H1 (cell line): Measurements from ENCODE around the gene UBXN1. TPM values are rescaled to one million over a fixed set of nuclear protein-coding genes. Genes with fewer than 3 reads are reported as not detected.
"Not testable (repeated sequence)": the region's sequence is repeated elsewhere in the genome, so short reads cannot be mapped to it uniquely, and the experiment has no call there.

ENCODE experiments used
- CTCF ChIA-PET: fragments of 300-600 bp; sonication (Branson Sonifier 250); formaldehyde crosslinking; loops from one replicate; lab custom pipeline; 2021; ENCODE audit not compliant: partially characterized antibody; lab: Charles Lee
- POLR2A ChIA-PET: fragments of 300-600 bp; sonication (Branson Sonifier 250); formaldehyde crosslinking; loops from one replicate; lab custom pipeline; 2021; ENCODE audit warnings: inconsistent platforms; ENCODE audit not compliant: partially characterized antibody; lab: Charles Lee
- DNase-seq, 2 experiments: peaks; one replicate each; pipeline versions ENCODE4 v3.0.0 to v3.0.0-alpha.2; 2010 to 2022; ENCODE audit warnings: low spot score in 2 of 2, low read depth in 1 of 2, mixed read lengths in 1 of 2
- FAIRE-seq: peaks from 2 replicates; lab custom pipeline; 2011; peaks lifted over from hg19 to GRCh38; lab: Jason Lieb, UNC
- H2AFZ ChIP-seq: 2 replicates; pipeline ENCODE4 v1.8.1; 2012; ENCODE audit warnings: low read length, inconsistent platforms
- H2AK5ac ChIP-seq: 2 replicates; pipeline ENCODE4 v1.6.1; 2013; ENCODE audit warnings: low read depth, low read length
- H2BK120ac ChIP-seq: replicated peaks from 2 replicates; pipeline ENCODE3; 2013; ENCODE audit warnings: low read depth, low read length, inconsistent platforms
- H2BK12ac ChIP-seq: 2 replicates; pipeline ENCODE4 v1.6.1; 2013; ENCODE audit warnings: low read depth, low read length
- H2BK15ac ChIP-seq: 2 replicates; pipeline ENCODE4 v1.6.1; 2013; ENCODE audit warnings: low read length
- H2BK20ac ChIP-seq: 2 replicates; pipeline ENCODE4 v1.6.1; 2013; ENCODE audit warnings: low read length
- H2BK5ac ChIP-seq: 2 replicates; pipeline ENCODE4 v1.6.1; 2013; ENCODE audit warnings: low read depth, low read length
- H3K14ac ChIP-seq: 2 replicates; pipeline ENCODE4 v1.6.1; 2013; ENCODE audit warnings: inconsistent platforms; ENCODE audit not compliant: insufficient read length
- H3K18ac ChIP-seq: 2 replicates; pipeline ENCODE4 v1.6.1; 2013; ENCODE audit warnings: low read length; ENCODE audit errors: extremely low read depth
- H3K23ac ChIP-seq: 2 replicates; pipeline ENCODE4 v1.6.1; 2013; ENCODE audit warnings: inconsistent platforms; ENCODE audit not compliant: insufficient read length
- H3K23me2 ChIP-seq: 2 replicates; pipeline ENCODE4 v1.6.1; 2013; ENCODE audit warnings: low read depth, low read length
- H3K27ac ChIP-seq: 2 replicates; pipeline ENCODE4 v1.6.1; 2011; ENCODE audit warnings: low read depth, low read length, inconsistent platforms
- H3K27me3 ChIP-seq, 4 experiments: replicated peaks in 1 of 4; 1 replicate in 1 of 4; 2 replicates in 3 of 4; pipeline versions ENCODE4 v1.6.1 to v1.8.1; 2011 to 2013; ENCODE audit warnings: low read length in 3 of 4, mild to moderate bottlenecking in 3 of 4, inconsistent platforms in 2 of 4, mixed read lengths in 2 of 4, moderate library complexity in 1 of 4; ENCODE audit not compliant: control insufficient read depth in 3 of 4, insufficient read depth in 3 of 4; ENCODE audit errors: extremely low read depth in 1 of 4
- H3K36me3 ChIP-seq, 4 experiments: 2 replicates each; pipeline versions ENCODE4 v1.6.1 to v1.8.1; 2011 to 2013; ENCODE audit warnings: mild to moderate bottlenecking in 4 of 4, low read length in 3 of 4, moderate library complexity in 2 of 4, control low read depth in 1 of 4, inconsistent platforms in 1 of 4; ENCODE audit not compliant: insufficient read depth in 4 of 4, control insufficient read depth in 2 of 4
- H3K4ac ChIP-seq: replicated peaks from 2 replicates; pipeline ENCODE3; 2013; ENCODE audit warnings: low read length, low read depth, mixed read lengths, inconsistent platforms; ENCODE audit not compliant: insufficient read length
- H3K4me1 ChIP-seq, 4 experiments: replicated peaks in 1 of 4; 1 replicate in 1 of 4; 2 replicates in 3 of 4; pipeline versions ENCODE4 v1.6.1 to v1.8.1; 2011 to 2013; ENCODE audit warnings: low read length in 3 of 4, inconsistent platforms in 2 of 4, mixed read lengths in 1 of 4; ENCODE audit not compliant: insufficient read depth in 4 of 4, control insufficient read depth in 3 of 4
- H3K4me2 ChIP-seq, 2 experiments: 2 replicates each; pipeline versions ENCODE4 v1.6.1 to v1.8.1; 2011 to 2013; ENCODE audit warnings: low read depth in 2 of 2, low read length in 2 of 2, control low read depth in 1 of 2, inconsistent platforms in 1 of 2, mild to moderate bottlenecking in 1 of 2; ENCODE audit not compliant: insufficient read depth in 1 of 2
- H3K4me3 ChIP-seq, 4 experiments: fragments of 200-600, 300-600 bp in 1 of 4; sonication (generic), shearing (Covaris generic), sonication (Bioruptor Twin) in 1 of 4; 2 replicates each; pipeline versions ENCODE4 v1.5.1 to v1.8.1; 2011 to 2016; ENCODE audit warnings: low read length in 4 of 4, low read depth in 3 of 4, control low read depth in 2 of 4, inconsistent platforms in 2 of 4, mild to moderate bottlenecking in 2 of 4, mixed read lengths in 1 of 4, moderate library complexity in 1 of 4; ENCODE audit not compliant: insufficient read depth in 2 of 4; ENCODE audit errors: extremely low read depth in 1 of 4
- H3K56ac ChIP-seq: replicated peaks from 2 replicates; pipeline ENCODE3; 2013; ENCODE audit warnings: low read depth, mild to moderate bottlenecking, mixed read lengths, low read length, inconsistent platforms; ENCODE audit not compliant: insufficient read length
- H3K79me1 ChIP-seq: 2 replicates; pipeline ENCODE4 v1.6.1; 2013; ENCODE audit warnings: low read depth, low read length, control low read depth
- H3K79me2 ChIP-seq, 2 experiments: 2 replicates each; pipeline versions ENCODE4 v1.6.1 to v1.8.1; 2012 to 2013; ENCODE audit warnings: low read length in 2 of 2, mild to moderate bottlenecking in 2 of 2, inconsistent platforms in 1 of 2; ENCODE audit not compliant: insufficient read depth in 2 of 2, control insufficient read depth in 1 of 2
- H3K9ac ChIP-seq, 4 experiments: replicated peaks in 1 of 4; 1 replicate in 1 of 4; 2 replicates in 3 of 4; pipeline versions ENCODE4 v1.6.1 to v1.8.1; 2011 to 2013; ENCODE audit warnings: low read depth in 3 of 4, low read length in 3 of 4, control low read depth in 2 of 4, mild to moderate bottlenecking in 2 of 4, moderate library complexity in 2 of 4, inconsistent platforms in 1 of 4; ENCODE audit errors: extremely low read depth in 1 of 4
- H3K9me3 ChIP-seq, 2 experiments: 2 replicates each; pipeline versions ENCODE4 v1.6.1 to v1.8.1; 2012 to 2013; ENCODE audit warnings: mild to moderate bottlenecking in 2 of 2, moderate library complexity in 2 of 2, control low read depth in 1 of 2, inconsistent platforms in 1 of 2, low read depth in 1 of 2, low read length in 1 of 2, mixed read lengths in 1 of 2; ENCODE audit not compliant: insufficient read depth in 2 of 2
- H4K20me1 ChIP-seq, 2 experiments: replicated peaks in 1 of 2; 2 replicates each; pipeline versions ENCODE3 to v1.8.1; 2011 to 2013; ENCODE audit warnings: inconsistent platforms in 2 of 2, low read length in 2 of 2, mild to moderate bottlenecking in 1 of 2; ENCODE audit not compliant: insufficient read depth in 2 of 2, control insufficient read depth in 1 of 2
- H4K5ac ChIP-seq: 2 replicates; pipeline ENCODE4 v1.6.1; 2013; ENCODE audit warnings: low read length, low read depth, mixed read lengths, inconsistent platforms; ENCODE audit not compliant: insufficient read length
- H4K8ac ChIP-seq: 2 replicates; pipeline ENCODE4 v1.8.0; 2013; ENCODE audit warnings: mild to moderate bottlenecking, moderate library complexity, low read length, inconsistent platforms; ENCODE audit not compliant: insufficient read depth; ENCODE audit errors: extremely low read depth
- H4K91ac ChIP-seq: replicated peaks from 2 replicates; pipeline ENCODE3; 2013; ENCODE audit warnings: low read length, mixed read lengths, inconsistent platforms; ENCODE audit not compliant: insufficient read length
- CBX8 ChIP-seq: fragments of 300-800, 300-1000 bp; sonication (generic); IDR thresholded peaks from 2 replicates; pipeline ENCODE4 v1.7.1; 2016; ENCODE audit warnings: low read depth, low read length, borderline replicate concordance
- CHD1 ChIP-seq: IDR thresholded peaks from 2 replicates; pipeline ENCODE4 v1.6.1; 2012; ENCODE audit warnings: low read depth, low read length, improper control_type of control experiment
- EZH2 ChIP-seq: fragments of 200-600 bp; sonication (generic); IDR thresholded peaks from 2 replicates; pipeline ENCODE4 v1.7.1; 2012; ENCODE audit warnings: low read depth, mild to moderate bottlenecking, moderate library complexity, low read length, inconsistent platforms; ENCODE audit not compliant: severe bottlenecking
- RXRA ChIP-seq: IDR thresholded peaks from 2 replicates; pipeline ENCODE4 v1.6.1; 2011; ENCODE audit warnings: low read depth, mild to moderate bottlenecking, low read length, moderate library complexity; ENCODE audit not compliant: insufficient read depth
- SP1 ChIP-seq: IDR thresholded peaks from 2 replicates; pipeline ENCODE4 v1.6.1; 2011; ENCODE audit warnings: low read depth, low read length
- WGBS, 2 experiments: shearing (Covaris generic) in 1 of 2; methylation state at CpG; one replicate each; pipeline versions ENCODE4 v1.1.6 to v1.1.7; 2013 to 2015; ENCODE audit warnings: low lambda C conversion rate in 2 of 2, mixed read lengths in 2 of 2, inconsistent platforms in 1 of 2, low coverage in 1 of 2, missing lambda C conversion rate in 1 of 2; ENCODE audit not compliant: insufficient replicate concordance in 2 of 2, insufficient coverage in 1 of 2, insufficient read length in 1 of 2; ENCODE audit errors: extremely low coverage in 1 of 2, missing lambda C conversion rate in 1 of 2; 5-methylcytosine and 5-hydroxymethylcytosine counted together
- polyA plus RNA-seq, 7 experiments: library from polyadenylated mRNA; depleted of rRNA in 3 of 7; stranded (reverse) in 5 of 7; unstranded in 2 of 7; fragments of >200 nt in 5 of 7; fragments of 200-250 nt in 2 of 7; gene quantifications; 1 replicate in 5 of 7; 2 replicates in 1 of 7; 4 replicates in 1 of 7; pipeline versions ENCODE4 v1.2.1 to v1.2.3, GENCODE V29; 2011 to 2013; ENCODE audit warnings: missing spikeins in 2 of 7, mixed read lengths in 2 of 7
- total RNA-seq: library from RNA; stranded (reverse); fragmentation: NEBNext Ultra II Directional; extraction: Animal tissue kit (Norgen Biotek cat#: 25700); gene quantifications from 2 replicates; pipeline ENCODE4 v1.2.1, GENCODE V29; 2021

The UBXN1 gene
- total and polyA plus RNA-seq, 2 of the 8 experiments (the other 6 are each of a cell fraction or from before 2014, with no cell fraction given): 78.6 to 114 TPM

DNA sequence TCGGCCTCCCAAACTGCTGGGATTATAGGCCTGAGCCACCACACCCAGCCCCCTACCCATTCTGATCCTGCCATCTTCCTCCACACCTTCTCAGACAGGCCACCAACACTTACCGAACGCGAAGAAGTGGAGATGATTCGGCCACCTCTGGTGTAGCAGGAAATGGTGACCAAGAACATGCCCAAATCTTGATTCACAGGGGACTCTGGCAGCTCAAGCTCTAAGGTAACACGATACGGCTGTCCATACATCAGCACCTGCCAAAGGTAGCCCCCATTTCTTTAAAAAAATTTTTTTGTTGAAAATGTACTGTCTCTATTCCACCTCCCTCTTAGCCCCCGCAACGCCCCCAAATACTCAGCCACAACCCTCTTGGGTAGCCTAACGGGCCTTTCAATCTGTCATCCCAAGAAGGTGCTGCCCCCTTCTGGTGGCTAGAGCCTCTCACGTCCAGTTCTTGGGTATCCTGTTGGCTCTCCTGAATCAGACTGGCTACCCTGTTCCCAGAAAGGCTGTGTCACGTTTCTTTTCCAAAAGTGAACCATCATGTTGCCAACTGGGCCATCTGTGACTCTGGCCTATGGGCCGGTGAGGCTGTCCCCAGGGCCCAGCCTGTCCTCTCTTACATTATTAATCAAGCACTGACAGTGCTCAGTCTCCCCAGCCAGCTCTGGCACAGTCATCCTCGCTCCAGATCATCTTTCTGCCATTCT, 15.7 kb upstream of the UBXN1 start (continued):
- TF ChIP-seq SP1: no peak
- TF ChIP-seq RXRA: no peak
- TF ChIP-seq CBX8: no peak
- no peak for TF ChIP-seq CHD1
- no peak for TF ChIP-seq EZH2

DNA sequence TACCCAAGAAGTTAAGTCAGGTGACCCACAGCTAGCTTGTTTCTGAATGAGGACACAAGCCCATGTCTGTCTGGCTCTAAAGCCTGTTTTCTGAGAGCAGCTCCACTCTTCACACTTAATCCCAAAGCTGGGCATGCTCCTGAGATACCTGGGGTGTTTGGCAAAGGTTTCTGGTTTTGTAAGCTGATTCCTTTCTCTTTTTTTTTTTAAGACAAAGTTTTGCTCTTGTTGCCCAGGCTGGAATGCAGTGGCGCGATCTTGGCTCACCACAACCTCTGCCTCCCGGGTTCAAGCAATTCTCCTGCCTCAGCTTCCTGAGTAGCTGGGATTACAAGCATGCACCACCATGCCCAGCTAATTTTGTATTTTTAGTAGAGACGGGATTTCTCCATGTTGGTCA, 14.8 kb upstream of the UBXN1 start:
- WGBS, 2 experiments: 100% methylated on average over 1 of the region's 4 CpGs; no CpG with 5 or more reads in 1 of the 2 experiments
- not testable (repeated sequence) for FAIRE-seq

More for the DNA sequence above, 14.8 kb upstream of the UBXN1 start:
- H3K14ac ChIP-seq, H4K5ac ChIP-seq, H3K23ac ChIP-seq, H2BK120ac ChIP-seq, H3K4me1 ChIP-seq, H2BK20ac ChIP-seq, H4K20me1 ChIP-seq, H3K23me2 ChIP-seq, H4K8ac ChIP-seq, H3K79me1 ChIP-seq, H3K9me3 ChIP-seq, H3K4me2 ChIP-seq, H2BK15ac ChIP-seq, H4K91ac ChIP-seq, H3K4ac ChIP-seq, H3K79me2 ChIP-seq, H3K27ac ChIP-seq, H3K18ac ChIP-seq, H3K4me3 ChIP-seq, H2AK5ac ChIP-seq, H2BK12ac ChIP-seq, H3K9ac ChIP-seq, H2BK5ac ChIP-seq, H3K56ac ChIP-seq, H2AFZ ChIP-seq, H3K27me3 ChIP-seq, DNase-seq: not testable (repeated sequence)
- CTCF ChIA-PET: interaction anchor here (0.6 to 10.3 kb wide), 22 partner anchors 10 to 299 kb away, joined by 3 to 114 read pairs (median 3); partner anchors contain the start of genes B3GAT3, C11orf98, CSKMT and TAF6L
- POLR2A ChIA-PET: interaction anchor here (0.9 to 61.4 kb wide), 3 partner anchors 12 to 33 kb away, joined by 3 to 2041 read pairs (median 34); partner anchors contain the start of genes BSCL2, C11orf98, CSKMT and GANAB
- peaks cover 11 to 29% (median 25%) of the 10 kb centered on the region in 4 experiments; a peak in 6 of 8 replicates for H3K36me3 ChIP-seq
